Measurements from ENCODE around the gene KCNAB1. TPM values are rescaled to one million over a fixed set of nuclear protein-coding genes. Genes with fewer than 3 reads are reported as not detected.
"Not testable (repeated sequence)": the region's sequence is repeated elsewhere in the genome, so short reads cannot be mapped to it uniquely, and the experiment has no call there.

KCNAB1 gene
- total RNA-seq, 2 donors from 2014 or later = 14.0 to 33.1 TPM

DNA sequence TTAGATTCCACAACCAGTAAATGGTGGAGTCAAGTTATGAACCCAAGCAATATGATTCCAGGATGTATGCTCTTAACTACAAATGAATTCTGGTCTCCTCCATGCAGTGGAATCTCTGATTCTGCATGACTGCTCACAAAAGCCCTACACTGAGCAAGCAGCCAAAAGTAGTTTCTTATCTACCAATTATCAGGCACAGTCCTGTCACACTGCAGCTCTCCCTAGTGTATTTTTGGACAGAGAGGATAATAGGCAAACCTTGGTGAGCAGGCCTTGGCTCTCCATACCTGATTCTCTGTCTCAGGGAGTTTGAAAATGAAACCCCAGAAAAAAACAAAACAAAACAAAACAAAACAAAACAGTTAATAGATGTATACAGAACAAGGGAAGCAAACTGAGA, 438.0 kb downstream of the KCNAB1 start:
- intact Hi-C loops (cut with DNase I) = loop anchor here in 1 of 2 donors (10.0 kb wide), 1 partner anchor 116 kb away; the partner anchor contains the start of gene TIPARP

DNA sequence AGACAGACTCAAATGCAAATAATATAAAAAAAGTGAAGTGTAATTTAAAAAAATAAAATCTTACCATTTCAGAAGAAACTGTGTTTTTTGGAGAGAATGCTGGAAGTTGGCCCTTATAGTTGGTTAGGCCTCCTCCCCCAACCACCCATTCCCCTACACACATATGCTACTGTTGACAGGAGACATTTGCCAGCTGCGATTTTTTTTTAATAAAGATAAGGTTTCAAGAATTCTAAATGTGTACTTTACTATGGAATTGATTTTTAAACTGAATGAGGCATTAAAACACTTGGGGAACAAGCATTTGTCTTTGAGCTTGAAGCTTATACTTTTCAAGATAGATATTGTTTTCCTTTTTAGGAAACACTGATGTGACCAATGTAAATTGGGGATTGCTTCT, 438.9 kb downstream of the KCNAB1 start:
- no peak for DNase-seq (ENCODE audit: low spot score)
- intact Hi-C loops (cut with DNase I) = loop anchor here in 1 of 2 donors (10.0 kb wide), 1 partner anchor 115 kb away; the partner anchor contains the start of gene TIPARP

More for the DNA sequence above, 438.0 kb downstream of the KCNAB1 start:
- DNase-seq (ENCODE audit: low spot score) = no peak

DNA sequence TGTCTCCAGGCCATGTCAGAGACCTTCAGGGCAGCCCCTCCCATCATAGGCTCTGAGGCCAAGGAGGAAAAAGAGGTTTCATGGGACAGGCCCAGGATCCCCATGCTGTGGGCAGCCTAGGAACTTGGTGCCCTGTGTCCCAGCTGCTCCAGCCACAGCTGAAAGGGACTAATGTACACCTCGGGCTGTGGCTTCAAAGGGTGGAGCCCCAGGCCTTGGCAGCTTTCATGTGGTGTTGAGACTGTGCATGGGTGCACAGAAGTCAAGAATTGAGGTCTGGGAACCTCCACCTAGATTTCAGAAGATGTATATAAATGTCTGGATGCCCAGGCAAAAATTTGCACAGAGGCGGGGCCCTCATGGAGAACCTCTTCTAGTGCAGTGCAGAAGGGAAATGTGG, 441.2 kb downstream of the KCNAB1 start:
- no peak for DNase-seq (ENCODE audit: low spot score)
- intact Hi-C loops (cut with DNase I) = no loop called here

DNA sequence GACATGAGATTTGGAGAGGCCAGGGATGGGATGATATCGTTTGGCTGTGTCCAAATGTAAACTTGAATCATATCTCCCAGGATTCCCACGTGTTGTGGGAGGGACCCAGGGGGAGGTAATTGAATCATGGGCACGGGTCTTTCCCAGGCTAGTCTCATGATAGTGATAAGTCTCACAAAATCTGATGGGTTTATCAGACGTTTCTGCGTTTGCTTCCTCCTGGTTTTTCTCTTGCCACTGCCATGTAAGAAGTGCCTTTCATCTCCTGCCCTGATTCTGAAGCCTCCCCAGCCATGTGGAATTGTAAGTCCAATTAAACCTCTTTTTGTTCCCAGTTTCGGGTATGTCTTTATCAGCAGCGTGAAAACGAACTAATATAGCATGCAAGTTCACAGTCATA, 442.1 kb downstream of the KCNAB1 start:
- DNase-seq (ENCODE audit: low spot score); intact Hi-C loops (cut with DNase I): not testable (repeated sequence)

DNA sequence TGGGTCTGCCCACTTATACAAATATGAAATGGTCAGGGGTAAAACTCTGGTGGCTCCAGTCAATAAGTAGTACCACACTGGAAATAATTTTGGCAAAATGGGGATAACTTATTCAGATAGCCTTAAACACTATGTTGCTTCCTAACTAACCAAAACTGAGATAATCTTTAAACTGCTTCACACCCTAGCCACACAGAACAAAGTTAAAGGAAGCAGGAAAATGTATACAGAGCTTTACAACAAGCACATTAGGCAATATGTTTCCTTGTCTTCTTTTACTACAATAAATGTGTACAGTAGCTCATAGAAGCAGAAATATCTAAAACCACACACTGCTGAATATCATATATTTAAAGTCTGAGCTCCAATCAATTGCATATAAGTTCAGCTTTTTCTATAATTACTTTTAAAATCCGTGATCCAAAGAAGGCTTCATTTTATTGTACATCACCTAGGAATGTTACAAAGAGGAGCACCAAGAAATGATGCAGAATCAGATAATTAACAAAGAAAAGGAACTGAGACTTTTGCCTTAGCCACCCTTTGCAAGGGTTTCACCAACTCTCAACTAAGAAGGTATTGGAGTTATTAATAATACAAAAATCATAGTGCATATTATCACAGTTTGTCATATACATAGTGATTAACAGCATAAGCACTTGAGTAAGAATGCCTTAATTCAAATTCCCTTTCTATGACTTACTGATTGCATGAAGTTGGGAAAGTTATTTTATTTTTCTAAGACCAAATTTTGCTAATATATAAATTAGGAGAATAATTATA, 443.7 kb downstream of the KCNAB1 start:
- intact Hi-C loops (cut with DNase I) = no loop called here
- DNase-seq (ENCODE audit: low spot score) = no peak

DNA sequence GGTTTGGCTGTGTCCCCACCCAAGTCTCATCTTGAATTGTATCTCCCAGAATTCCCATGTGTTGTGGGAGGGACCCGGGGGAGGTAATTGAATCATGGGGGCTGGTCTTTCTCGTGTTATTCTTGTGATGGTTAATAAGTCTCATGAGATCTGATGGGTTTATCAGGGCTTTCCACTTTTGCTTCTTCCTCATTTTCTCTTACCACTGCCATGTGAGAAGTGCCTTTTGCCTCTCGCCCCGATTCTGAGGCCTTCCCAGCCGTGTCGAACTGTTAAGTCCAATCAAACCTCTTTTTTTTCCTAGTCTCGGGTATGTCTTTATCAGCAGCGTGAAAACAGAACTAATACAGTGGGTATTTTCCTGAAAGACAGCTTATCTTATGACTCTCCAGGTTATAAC, 448.6 kb downstream of the KCNAB1 start:
- DNase-seq (ENCODE audit: low spot score); intact Hi-C loops (cut with DNase I): not testable (repeated sequence)

DNA sequence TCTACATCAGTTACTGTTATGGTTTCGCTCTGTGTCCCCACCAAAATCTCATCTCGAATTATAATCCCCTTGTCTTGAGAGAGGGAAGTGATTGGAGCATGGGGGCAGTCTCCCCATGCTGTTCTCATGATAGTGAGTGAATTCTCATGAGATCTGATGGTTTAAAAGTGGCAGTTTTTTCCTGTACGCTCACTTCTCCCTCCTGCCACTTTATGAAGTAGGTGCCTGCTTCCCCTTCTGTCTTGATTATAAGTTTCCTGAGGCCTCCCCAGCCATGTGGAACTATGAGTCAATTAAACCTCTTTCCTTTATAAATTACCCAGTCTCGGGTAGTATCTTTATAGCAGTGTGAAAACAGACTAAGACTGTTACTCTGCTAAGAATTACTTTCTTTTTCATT, 449.5 kb downstream of the KCNAB1 start:
- DNase-seq (ENCODE audit: low spot score); intact Hi-C loops (cut with DNase I): not testable (repeated sequence)

DNA sequence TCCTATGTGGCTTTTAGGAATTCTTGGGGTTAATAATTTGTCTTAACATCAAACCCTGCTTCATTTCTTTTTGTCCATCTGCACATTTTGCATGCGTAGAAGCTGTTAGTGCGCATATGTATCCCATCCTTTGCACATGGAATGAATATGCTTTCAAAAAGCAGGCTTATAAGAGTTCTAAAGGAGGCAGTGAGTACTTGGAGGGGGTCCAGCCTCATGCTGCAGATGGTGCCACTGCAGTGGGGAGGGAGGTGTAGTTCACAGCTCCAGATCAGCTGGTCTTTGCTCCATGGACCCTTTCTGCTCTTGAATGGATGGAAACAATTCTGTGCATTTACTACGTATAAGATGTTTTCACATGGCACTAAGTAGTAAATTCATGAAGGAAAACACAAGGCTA, 455.3 kb downstream of the KCNAB1 start:
- DNase-seq (ENCODE audit: low spot score) = no peak
- intact Hi-C loops (cut with DNase I) = no loop called here

DNA sequence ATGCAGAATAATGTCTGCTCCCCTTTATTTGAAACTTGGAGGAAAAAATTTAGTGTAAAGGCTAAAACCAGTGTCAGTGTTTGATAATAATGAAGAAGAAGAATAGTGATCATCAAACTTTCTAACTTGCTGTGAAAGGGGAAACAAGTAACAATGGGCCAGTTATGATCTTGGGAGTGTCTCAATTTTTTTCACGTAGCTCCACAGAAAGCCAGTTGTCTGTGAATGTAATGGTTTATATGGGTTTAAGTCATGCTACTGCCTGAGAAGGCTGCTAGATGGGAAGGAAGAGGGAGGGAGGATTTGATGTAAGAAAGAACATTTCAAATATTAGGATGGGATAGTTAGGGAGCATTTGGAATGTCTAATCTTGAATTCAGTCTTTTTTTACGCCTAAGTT, 455.7 kb downstream of the KCNAB1 start:
- DNase-seq (ENCODE audit: low spot score) = no peak
- intact Hi-C loops (cut with DNase I) = no loop called here

DNA sequence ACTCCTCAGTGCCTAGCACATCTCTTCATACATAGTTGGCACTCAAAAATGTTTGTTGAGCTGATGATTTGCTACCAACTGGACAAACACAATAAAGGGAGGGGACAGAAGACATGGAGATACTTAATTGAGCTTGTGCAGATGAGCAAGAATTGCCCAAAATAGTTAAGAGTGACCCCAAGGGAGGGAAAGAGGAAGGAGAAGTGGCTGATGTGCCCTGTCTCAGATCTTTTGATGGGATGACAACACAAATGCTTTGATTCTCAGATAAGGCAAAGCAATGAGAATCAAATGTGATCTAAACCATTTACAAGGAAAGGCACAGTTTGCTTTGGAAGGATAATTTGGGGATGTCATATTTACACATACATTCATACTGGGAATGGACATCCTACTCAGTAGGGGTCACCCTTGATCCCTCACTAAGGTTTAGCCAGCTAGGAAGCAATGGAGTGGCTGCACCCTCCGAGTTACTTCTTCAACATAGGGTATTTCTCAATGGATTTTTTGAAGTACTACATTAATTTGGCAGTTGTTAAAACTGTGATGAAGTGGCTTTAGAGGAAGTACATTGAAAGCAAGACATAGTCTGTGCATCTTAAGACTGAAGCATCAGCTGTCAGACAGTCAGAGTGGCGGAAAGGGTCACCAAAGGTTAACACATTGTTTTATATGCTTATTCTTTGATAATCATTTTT, 456.4 kb downstream of the KCNAB1 start:
- DNase-seq (ENCODE audit: low spot score) = no peak
- intact Hi-C loops (cut with DNase I) = no loop called here

DNA sequence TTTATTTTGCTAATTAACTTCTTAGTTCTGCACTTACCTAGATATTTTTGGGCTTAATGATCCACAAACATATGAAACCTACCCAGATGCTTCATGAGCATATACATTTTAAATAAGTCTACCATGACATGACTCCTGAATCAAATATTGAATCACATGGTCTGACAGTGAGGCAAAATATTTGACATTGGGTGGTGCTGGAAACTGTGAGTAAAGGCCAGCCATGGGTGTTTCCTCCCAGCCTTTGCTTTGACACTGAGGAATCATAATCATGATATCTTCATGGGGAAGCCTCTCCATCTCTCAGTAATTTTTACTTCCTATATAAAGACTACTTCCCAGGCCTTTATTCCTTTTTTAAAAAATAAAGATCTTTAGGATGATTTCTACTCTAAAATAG, 457.4 kb downstream of the KCNAB1 start:
- no peak for DNase-seq (ENCODE audit: low spot score)
- intact Hi-C loops (cut with DNase I) = no loop called here

DNA sequence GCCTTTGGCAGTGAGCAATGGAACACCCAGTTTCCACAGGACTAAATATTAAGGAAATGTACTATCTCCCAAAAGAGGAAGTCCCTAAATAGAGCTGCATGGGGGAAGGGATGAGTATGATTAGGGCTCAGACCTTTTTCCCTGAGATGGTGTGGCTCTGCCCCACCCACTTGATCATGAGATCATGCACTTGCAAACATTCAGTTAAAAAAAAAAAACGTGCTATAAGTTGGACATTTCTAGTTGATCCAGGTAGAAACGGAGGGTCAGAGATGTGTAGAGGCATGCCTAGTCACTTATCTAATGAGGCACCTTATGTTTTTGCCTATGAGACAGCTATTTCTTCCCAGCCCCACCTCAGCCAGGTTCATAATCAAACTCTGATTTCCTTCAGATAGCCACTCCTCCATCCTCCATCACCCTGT, 459.1 kb downstream of the KCNAB1 start:
- intact Hi-C loops (cut with DNase I) = no loop called here

DNA sequence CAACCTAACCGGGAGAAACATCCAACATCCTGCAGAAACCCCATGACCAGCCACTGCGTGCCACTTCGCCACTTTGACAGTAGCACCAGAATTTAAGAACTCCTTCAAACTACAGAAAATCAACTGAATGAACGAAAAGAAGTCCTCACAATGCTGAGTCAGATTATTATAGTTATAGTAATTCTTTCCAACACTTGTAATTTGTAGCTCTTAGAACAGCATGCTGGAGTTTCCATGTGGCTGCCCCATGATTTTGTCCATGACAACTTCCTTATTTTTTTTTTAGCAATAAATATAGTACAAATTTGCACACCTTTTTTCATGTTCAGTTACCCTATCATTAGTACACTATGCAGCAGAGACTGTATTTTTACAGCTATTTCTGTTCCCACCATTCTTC, 460.7 kb downstream of the KCNAB1 start:
- DNase-seq (ENCODE audit: low spot score) = no peak
- intact Hi-C loops (cut with DNase I) = no loop called here

More for the DNA sequence above, 459.1 kb downstream of the KCNAB1 start:
- no peak for DNase-seq (ENCODE audit: low spot score)

DNA sequence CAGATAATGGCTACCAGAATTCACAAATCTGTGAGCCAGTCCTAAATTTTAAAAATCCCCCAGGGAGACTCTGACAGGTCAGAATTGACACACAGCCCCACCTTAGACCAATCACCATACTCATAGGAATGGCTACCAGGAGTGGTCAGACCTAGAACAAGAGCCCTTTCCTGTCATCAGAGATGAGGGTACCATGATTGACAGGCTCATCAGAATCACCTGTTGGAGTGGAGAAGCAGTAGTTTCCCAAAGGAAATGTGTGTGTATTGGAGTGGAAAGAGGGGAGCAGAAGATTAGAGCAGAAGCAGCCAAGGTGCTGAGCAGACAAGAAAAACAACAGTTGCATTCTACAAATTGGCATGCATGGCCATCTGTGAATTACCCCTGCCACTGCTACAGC, 461.6 kb downstream of the KCNAB1 start:
- DNase-seq (ENCODE audit: low spot score) = no peak
- intact Hi-C loops (cut with DNase I) = no loop called here

DNA sequence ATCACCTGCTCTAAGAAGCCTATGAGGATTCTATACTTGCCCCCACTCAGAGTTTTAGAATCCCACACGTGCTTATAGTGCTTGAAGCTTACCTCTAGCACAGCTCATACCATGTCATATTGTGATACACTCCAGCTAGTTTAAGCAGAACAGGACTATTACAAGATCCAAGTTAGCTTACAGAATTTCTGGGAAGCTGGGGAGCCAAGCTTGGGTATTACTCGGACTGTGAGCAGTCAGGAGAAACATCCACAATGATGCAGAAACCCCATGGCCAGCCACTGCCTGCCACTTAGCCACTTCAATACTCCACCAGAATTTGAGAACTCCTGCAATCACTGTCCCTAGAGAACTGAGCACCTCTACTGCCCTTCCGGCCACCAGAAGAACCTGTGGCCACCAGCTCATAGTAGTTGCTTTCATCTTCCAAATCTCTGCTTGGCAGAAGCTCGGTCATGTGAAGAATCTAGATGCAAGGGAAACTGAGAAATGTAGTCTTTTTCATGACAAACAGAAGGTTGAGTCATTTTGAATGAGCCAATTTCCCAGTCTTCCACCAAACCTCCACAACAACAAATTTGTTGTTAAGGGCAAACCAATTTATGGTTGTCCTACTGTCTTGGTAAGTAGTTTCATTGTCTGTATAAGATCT, 462.3 kb downstream of the KCNAB1 start:
- intact Hi-C loops (cut with DNase I) = no loop called here
- no peak for DNase-seq (ENCODE audit: low spot score)

DNA sequence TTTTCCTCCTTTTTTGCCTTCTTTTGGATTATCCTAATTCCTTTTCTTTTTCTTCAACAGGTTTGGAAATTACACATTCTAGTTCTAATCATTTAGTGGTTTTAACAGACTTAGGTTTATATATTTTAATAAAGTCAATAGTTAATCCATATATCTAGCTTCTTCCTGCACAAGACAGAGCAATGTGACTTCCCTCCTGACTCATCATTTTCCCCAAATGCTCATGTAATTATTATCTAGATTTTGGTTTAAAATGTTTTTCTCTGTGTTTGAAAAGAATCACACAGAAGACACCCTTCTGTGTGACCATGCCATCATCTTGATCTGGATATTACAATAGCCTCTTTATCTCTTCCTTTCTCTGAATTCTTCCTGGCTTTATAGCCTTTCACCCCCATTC, 463.1 kb downstream of the KCNAB1 start:
- intact Hi-C loops (cut with DNase I) = no loop called here
- no peak for DNase-seq (ENCODE audit: low spot score)

DNA sequence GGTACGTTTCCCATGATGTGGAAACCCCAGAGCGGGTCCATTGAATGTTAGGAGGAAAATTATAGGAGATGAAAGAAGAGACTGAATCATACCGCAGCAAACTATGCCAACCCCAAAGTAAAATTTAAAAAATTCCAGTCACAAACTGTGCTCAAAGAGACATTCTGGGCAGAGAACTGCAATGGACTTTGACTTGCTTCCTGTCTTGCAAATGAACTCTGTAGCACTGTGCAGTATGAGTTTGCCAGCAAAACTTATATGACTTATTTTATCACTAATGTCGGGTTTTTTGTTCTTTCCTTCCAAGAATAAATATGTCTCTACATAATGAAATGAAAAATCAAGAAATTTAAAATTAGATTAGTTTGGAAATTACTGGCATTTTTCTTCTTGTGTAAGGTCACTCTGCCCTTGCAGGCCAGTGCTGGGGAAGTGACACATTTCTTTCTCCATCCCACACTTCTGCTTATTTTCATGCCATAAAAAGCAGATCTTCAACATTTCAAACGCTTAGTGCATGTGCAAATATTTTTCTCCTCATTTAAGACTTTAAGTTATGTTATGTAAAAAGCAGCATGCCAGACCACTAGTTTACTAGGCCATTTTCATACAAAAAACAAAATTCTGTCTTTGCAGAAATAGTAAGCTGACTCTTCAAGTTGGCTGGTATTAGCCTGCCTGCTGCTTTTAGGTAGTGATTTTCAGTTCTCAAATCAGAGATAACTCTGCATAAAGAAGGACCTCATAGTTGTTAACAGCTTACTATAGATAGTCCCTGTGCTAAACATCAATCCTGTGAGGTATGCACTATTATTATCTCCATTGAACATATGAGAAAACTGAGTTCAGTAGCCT, 466.8 kb downstream of the KCNAB1 start:
- intact Hi-C loops (cut with DNase I) = no loop called here
- no peak for DNase-seq (ENCODE audit: low spot score)

DNA sequence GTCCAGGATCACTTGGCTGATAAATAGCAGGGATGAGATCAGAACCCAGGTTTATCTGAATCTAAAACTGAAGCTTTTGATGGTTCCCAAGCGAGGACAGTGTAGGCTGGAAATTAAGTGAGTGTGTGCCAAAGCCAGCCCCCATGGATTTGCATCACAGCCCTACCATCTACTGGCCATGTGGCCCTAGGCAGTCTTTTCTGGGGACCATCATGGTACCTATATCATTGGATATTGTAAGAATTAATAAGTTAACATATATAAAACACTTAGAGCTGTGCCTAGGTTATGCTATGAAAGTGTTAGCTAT, 467.3 kb downstream of the KCNAB1 start:
- intact Hi-C loops (cut with DNase I) = no loop called here
- DNase-seq (ENCODE audit: low spot score) = no peak

Measured in posterior vena cava (tissue), 2 donors.